DMS153 (cell line): Measurements from ENCODE around the gene ALDOC.
"Not testable (repeated sequence)": the region's sequence is repeated elsewhere in the genome, so short reads cannot be mapped to it uniquely, and the experiment has no call there.

Experiments used
- DNase-seq: peaks from one replicate; lab custom pipeline; 2025; lab: John Stamatoyannopoulos, UW

Gene ALDOC

DNA sequence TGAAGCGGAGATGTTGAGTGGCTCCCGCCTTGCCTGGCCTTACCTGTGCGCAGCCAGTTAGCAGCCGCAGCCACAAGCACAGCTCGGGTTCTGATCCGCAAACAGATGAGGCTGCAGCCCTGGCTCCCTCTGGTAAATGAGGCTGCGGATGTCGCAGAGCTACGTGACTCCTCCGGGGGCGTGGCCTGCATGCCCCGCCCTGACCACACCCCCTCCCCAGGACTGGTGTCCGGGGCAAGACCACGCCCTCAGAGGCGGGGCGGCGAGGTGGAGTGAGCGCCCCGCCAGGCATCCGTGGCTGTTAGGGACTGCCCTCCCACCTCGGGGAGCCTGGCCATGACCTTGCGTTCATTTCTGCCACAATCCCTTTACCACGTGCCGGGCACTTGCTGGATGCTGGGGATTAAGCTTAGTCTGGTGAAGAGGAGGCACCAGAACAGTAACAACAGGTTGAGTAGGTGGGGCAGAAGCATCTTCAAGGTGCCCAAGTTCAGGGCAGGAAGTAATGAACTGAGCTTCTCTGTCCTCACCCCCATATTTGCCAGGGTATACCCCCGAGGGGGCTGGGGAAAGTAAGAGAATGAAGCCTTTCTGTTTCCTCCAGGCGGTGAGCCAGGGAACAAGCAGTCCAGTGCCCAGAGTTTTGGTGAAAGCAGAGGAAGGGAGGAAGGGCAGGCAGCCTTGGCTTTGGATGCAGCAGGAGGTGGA is at the start of gene ALDOC:
Gene ALDOC (minus strand): TSS at position 138 of the 708 bp plus-strand sequence. CDS start 1,363 bp downstream, outside the sequence.
- peak; percentile 95 for DNase-seq

DNA sequence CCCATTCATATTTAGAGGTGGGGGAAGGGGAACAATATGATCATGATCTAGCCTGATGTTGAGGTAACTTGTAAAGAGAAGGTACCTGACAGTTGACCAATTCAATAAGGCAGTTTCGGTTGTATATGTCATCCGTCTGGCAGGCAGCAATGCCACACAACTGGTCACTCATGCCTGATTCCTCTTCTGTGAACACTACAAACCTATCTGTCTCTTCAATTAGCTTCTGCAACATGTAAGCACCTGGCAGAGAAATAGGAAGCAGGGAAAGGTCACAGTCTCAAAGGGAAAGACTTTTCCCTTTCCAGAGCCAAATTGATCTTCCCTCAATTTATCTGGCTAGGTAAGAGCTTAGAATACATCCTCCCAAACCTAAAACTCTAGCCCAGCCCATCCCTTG is 47.5 kb upstream of the ALDOC start:
- no peak for DNase-seq

DNA sequence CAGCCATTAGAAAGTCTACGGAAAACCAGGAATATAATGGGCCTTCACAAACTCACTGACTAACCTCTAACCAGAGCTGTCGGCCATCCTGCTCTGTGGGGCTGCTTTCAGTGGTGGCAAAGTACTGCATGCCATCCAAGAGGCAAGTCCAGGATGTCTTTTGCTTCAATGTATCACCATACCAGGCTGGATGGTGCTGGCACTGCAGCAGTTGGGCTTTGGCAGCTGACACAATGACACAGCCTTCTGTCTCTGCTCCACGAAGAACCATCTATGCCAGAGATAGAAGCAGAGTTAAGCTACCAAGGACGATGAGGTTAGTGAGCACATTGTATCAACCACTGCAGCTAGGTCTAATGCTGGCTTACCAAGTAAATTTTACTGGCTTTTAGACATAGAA is 47.0 kb upstream of the ALDOC start:
- no peak for DNase-seq

GRCh38 chr17:28622186-28622585 is 45.5 kb upstream of the ALDOC start:
- no peak for DNase-seq

- no peak for DNase-seq
These were observed 43.3 kb upstream of the ALDOC start for GRCh38 chr17:28620010-28620409.

GRCh38 chr17:28618464-28618863 is 41.8 kb upstream of the ALDOC start:
- DNase-seq, result no peak

- DNase-seq, result no peak
These were observed 39.6 kb upstream of the ALDOC start for GRCh38 chr17:28616281-28616680.

DNA sequence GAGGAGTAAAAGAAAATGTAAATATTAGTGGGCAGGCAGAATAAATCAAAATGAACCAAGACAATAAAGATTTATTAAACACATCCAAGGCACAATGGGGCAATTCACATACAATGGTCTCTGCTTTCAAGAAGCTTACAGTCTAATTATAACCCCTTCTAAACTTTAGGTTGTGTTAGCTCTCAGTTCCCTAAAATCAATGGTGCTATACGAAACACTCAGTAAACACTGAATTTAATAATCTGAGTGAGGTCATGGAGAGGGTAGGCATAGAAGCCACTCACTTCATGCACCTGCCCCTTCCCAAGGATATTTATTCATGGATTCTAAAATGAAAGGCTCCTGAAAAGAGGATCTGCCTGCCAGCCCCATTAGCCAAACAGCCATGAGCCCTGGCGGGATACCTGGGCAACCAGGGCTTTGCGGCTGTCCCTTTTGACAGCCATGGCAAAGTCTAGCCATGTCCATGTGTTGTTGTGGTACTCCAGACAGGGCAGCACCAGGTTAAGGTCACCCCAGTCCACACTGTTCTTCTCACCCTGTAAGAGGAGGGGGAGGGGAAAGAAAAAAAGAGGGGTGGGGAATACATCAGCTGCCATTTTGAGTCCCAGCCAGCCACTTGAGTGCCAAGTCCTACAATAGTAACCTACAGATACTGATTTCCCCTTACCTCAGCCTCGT is 38.7 kb upstream of the ALDOC start:
- DNase-seq, result no peak

DNA sequence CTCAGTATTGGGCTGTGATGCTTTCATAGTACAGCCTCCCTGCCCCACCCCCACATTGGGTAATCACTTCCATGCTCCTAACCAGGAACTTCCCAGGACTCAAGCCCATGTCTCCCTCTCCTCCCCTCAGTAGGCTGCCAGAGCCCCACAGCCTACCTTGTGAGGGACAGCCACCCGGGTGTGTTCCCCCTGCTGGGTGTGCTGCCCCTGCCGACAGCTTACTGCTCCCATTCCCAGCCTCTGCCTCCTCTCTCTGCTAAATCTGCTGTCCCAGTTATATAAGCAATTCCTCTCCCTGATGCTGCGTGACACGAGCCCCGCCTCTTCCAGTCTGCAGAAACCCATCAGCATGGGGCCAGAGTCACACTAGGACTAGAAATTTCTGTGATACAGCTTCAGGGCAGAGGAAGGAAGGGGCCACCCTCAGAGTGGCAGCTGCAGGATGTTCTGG is 37.3 kb upstream of the ALDOC start, which contains the start of gene RSKR:
Gene RSKR (minus strand): TSS at position 255 of the 451 bp plus-strand sequence. CDS start 24 bp downstream, at position 231.
- no peak for DNase-seq

DNA sequence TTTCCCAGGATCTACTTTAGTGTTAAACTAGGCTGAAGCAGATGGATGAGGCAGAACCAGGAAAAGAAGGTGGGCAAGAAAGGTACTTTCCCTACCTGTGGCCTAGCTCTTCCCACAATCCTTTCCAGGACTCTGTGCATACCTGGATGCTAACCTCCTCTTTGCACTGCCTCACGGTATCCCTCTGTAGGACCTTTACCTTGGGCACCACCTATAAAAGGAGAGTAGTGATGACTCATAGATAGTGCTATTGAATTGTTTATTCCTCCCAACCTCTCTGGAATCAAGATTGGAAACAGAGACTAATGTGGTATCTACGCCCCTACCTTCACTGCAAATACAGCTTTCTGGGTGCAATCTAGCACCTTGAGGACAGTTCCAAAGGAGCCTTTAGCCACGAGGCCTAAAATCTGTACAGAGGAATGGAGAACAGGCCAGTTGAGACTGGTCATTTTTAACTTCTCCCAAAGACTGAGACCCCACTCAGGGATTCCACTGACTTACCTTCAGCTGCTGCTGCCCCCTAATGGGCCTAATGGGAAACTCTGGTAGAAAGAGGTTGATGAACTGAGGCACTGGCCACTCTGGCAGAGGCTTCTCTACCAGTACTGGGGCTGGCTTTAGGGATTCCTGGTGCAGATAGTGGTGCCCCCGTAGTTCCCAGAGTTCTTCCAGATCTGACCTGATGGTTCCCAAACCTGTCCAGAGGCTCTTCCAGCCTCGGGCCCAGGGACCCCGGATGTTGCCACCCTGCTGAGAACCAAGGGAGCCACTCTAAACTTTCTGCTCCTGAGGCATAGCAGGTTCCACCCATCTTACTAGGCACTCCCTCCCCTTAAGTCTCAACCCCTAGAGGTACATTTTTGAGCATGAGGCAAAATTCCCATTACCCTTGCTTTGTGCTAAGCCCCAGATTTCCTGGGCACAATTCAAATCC is 36.5 kb upstream of the ALDOC start:
- no peak for DNase-seq

DNA sequence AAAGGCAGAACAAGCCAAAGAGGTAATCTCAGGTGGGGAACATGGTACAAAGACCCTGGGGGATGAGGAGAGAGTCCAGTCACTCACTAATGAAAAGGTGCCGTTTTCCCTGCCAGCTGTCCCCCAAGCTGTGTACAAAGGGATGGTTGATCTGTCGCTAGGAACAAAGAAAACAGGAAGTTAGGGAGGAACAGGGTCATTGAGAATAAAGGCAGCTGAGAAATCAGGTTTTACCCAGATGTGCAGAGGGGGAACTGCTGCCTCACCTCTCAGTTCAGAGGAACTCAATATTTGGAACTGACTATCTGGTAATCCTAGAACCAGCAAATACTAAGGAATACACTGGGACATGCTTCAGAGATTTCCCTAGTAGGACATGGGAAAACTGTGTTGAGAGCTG is 35.8 kb upstream of the ALDOC start:
- peak; percentile 18 for DNase-seq

- DNase-seq, result no peak
These were observed 33.7 kb upstream of the ALDOC start for GRCh38 chr17:28610376-28610775.

- not testable (repeated sequence) for DNase-seq
These were observed 27.3 kb upstream of the ALDOC start for GRCh38 chr17:28604031-28604430.

GRCh38 chr17:28599311-28600184 is 22.9 kb upstream of the ALDOC start:
- peak; percentile 65 for DNase-seq

DNA sequence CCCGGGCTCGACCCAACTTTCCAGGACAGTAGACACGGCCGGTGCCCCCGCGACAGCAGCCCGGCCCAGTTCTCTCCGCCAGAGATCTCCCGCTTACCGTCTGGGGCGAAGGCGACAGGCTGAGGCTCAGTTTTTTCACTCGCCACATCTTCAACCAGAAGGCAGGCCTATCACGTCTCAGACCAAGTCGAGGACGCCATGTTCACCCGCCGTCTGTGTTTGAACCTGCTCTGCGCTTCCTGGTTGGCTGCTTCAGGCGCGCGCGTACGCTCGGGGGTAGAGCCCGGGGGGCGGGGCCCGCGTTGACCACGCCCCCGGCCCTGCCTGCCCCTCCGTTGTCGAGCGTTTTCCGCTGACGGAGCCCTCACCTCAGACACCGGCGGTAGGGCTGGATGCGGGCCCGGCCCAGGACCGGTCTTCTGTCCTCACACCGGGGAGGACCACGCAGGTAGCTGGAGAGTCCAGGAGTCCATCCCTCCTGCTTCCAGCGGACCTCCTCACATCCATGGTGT is 22.2 kb upstream of the ALDOC start, which contains the start of gene SPAG5:
Gene SPAG5 (minus strand): TSS at position 227 of the 512 bp plus-strand sequence. CDS start 79 bp downstream, at position 148.
- peak; percentile 94 for DNase-seq

- DNase-seq, result no peak
These were observed 21.7 kb upstream of the ALDOC start for GRCh38 chr17:28598389-28598788.

DNA sequence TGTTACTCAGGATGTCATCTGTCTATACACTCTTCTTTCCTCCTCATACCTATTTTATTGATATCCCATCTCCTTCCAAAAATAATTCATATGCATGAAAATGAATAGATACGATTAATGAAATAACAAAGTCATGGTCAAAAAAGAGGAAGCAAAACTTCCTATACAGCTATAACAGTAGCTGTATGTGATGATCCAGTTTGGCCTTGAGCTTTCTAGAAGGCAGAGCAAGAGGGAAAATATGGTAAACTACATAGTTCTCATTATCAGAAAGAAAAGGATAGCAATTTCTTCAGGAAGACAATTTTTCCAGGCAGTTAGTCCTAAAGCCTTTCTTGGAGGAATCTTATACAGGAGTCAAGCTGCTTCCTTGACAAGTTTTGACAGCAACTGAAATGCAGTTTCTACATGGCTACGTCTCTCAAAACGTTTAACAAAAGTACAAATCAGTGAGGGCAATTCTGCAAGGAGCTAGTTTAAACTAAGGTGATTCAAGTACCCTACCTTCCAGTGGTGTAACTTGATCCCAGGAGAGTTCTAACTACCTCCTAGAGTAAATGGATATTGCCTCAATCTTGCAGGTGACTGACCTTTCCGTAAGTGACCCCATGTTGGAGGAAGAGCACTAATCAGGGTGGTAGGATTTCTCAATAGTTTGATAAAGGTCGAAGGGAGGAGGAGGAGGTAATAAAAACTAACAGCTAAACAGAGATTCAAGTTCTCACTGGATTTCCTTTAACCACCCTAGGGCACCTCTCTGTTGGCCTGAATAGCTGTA is 21.1 kb upstream of the ALDOC start:
- no peak for DNase-seq

DNA sequence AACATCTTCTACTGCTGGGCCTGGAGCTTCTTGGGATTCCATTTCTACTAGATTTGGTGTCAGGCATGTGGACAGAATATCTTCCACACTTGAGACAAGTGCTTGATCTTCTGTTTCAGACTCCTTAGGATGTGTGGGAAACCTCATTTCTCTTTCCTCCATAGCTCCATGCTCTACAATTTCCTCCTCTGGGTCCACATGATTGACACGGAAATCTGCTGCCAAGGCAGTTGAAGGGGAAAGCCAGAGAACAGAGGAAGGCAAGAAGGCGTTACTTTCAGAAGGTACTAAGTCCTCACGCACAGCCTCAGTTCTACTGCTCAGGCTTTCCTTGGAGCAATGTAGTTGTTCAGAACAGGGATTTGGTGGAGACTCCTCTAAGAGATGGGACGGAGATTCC is 15.6 kb upstream of the ALDOC start:
- no peak for DNase-seq

DNA sequence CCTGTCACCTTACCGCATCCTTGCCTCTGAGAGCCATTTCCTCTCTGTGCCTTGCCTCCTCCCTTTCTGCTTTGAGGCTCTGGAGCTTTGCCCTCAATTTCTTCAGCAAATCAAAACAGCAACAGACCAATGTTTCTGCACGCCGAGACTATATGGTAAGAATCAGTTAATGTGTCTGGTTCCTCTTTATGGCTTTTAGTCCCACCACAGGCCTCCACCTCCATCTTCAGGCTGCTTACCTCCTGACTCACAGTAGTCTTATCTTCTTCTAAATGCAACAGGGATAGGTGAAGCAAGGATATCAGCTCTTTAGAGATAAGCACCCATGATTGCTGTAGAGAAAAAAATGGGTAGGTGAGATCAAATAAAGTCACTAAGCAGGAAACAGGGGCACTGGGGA is 9.2 kb upstream of the ALDOC start:
- no peak for DNase-seq

- DNase-seq, result no peak
These were observed 7.7 kb upstream of the ALDOC start for GRCh38 chr17:28584434-28584833.
